ENCODE data around the gene KLK6.
A peak's percentile ranks its signal among the peaks of the same experiment; 100 is the strongest.

The KLK6 gene

DNA sequence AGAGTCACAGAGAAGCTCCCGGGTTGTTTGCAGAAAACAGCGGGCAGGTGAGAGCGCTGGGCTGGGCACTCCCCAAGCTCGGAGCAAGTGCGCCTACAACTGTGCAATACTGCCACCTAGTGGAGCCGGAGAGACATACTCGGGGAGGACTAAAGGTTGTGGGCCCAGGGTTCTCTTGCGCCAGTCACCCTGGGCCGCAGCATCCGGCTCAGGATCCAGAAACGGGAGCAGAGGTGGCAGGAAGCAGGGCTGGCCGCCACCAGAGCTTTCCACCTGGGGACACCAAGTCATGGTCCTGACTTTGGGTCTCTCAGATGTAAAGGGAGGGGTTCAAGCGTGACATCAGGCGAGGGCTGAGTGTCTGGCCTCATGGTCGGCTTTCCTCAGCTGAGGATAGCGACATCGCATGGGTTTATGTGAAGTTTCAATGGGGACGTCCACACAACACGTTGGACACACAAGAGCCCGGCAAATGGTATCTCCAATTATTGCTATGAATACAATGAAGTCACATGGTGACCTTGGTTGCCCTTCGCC, 47.0 kb downstream of the KLK6 start:
- DNase-seq (ENCODE audit: extremely low read depth, insufficient read length), result peak; percentile 55
- Histone ChIP-seq H3K36me3 (ENCODE audit: control insufficient read depth, insufficient read depth, low read length) (no peaks in the 10 kb centered on the region), H3K27me3 (replicated peaks; ENCODE audit: control insufficient read depth, insufficient read depth, low read length) (no peaks in the 10 kb centered on the region), H3K4me3 (replicated peaks; ENCODE audit: low read depth, low read length) (no peak overlapping the region)
- TF ChIP-seq, protein P1, sequence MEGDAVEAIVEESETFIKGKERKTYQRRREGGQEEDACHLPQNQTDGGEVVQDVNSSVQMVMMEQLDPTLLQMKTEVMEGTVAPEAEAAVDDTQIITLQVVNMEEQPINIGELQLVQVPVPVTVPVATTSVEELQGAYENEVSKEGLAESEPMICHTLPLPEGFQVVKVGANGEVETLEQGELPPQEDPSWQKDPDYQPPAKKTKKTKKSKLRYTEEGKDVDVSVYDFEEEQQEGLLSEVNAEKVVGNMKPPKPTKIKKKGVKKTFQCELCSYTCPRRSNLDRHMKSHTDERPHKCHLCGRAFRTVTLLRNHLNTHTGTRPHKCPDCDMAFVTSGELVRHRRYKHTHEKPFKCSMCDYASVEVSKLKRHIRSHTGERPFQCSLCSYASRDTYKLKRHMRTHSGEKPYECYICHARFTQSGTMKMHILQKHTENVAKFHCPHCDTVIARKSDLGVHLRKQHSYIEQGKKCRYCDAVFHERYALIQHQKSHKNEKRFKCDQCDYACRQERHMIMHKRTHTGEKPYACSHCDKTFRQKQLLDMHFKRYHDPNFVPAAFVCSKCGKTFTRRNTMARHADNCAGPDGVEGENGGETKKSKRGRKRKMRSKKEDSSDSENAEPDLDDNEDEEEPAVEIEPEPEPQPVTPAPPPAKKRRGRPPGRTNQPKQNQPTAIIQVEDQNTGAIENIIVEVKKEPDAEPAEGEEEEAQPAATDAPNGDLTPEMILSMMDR (IDR thresholded peaks at IDR 0.05; ENCODE audit: insufficient read depth, low read length, poor library complexity, severe bottlenecking), result peak; percentile 89

DNA sequence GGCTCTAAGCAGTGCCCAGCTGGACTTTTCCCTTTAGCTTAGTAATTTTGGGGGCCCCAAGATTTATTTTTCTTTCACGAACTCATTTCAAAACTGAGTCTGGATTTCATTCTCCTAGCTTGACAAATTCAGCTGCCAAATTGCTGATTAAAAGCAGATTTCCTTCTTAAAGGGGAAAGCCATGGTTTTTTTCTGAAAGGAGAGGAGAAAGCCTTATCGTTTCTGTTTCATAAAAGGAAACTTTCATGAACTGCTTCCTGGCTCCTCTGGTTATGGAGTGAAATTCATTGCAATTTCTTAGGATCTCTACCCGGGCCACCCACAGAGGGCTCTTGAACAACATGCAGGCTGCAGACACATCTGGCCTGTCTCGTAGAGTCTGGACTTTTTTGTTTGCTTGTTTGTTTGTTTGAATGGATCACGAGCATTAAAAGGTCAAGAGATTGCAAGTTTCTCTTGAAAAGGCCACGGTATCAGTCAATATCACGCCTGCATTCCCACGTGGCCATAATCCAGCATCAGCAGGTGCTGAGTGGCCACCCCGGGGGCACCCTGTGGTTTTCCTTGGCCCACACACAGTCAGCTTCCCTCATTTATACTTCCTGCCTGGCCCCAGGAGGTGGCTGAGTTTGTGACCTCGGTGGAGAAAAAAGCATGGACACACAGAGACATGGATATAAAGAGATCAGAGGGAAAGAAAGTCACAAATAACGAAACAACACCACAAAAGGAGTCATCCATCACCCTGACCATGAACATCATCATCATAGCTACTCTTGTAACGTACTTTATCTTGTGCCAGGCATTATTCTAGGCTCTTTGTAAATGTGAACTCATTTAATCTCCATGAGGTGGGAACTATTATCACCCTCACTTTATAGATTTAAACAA, 47.7 kb downstream of the KLK6 start:
- Histone ChIP-seq H3K4me3 (replicated peaks; ENCODE audit: low read depth, low read length) (no peak overlapping the region), H3K36me3 (ENCODE audit: control insufficient read depth, insufficient read depth, low read length) (no peaks in the 10 kb centered on the region), H3K27me3 (replicated peaks; ENCODE audit: control insufficient read depth, insufficient read depth, low read length) (no peaks in the 10 kb centered on the region)
- TF ChIP-seq, protein P1 (IDR thresholded peaks at IDR 0.05; ENCODE audit: insufficient read depth, low read length, poor library complexity, severe bottlenecking), result no peak
- no peak for DNase-seq (ENCODE audit: extremely low read depth, insufficient read length)

DNA sequence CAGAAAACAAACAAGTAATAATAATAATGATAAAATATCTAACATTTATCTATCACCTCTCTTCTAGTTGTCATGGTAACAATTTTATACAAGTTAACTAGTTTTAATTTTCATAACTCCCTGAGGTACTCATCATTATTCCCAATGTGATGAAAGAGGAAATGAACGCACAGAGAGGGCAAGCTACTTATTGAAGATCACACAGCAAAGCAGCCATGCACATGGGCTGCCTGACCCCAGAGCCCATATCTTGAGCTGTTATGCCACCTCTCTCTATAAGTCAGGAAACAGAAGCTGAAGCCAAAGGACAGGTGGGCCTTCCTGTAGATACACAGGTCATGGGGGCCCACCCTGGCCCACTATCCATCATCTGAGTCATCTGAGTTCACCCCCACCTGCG, 53.3 kb downstream of the KLK6 start:
- H3K4me3 ChIP-seq (replicated peaks; ENCODE audit: low read depth, low read length), result no peak overlapping the region
- TF ChIP-seq, protein P1 (IDR thresholded peaks at IDR 0.05; ENCODE audit: insufficient read depth, low read length, poor library complexity, severe bottlenecking), result no peak
- H3K27me3 ChIP-seq (replicated peaks; ENCODE audit: control insufficient read depth, insufficient read depth, low read length), result no peaks in the 10 kb centered on the region; the same call in 1 of the 2 replicates
- no peak for DNase-seq (ENCODE audit: extremely low read depth, insufficient read length)
- no peaks in the 10 kb centered on the region for H3K36me3 ChIP-seq (ENCODE audit: control insufficient read depth, insufficient read depth, low read length)

- no peak for DNase-seq (ENCODE audit: extremely low read depth, insufficient read length)
- H3K36me3 ChIP-seq (ENCODE audit: control insufficient read depth, insufficient read depth, low read length), result no peaks in the 10 kb centered on the region
- H3K27me3 ChIP-seq (replicated peaks; ENCODE audit: control insufficient read depth, insufficient read depth, low read length), result peaks cover 2% of the 10 kb centered on the region
- TF ChIP-seq, protein P1 (IDR thresholded peaks at IDR 0.05; ENCODE audit: insufficient read depth, low read length, poor library complexity, severe bottlenecking), result no peak
- no peak overlapping the region for H3K4me3 ChIP-seq (replicated peaks; ENCODE audit: low read depth, low read length)
These were observed 56.4 kb downstream of the KLK6 start for GRCh38 chr19:50912727-50913716.

DNA sequence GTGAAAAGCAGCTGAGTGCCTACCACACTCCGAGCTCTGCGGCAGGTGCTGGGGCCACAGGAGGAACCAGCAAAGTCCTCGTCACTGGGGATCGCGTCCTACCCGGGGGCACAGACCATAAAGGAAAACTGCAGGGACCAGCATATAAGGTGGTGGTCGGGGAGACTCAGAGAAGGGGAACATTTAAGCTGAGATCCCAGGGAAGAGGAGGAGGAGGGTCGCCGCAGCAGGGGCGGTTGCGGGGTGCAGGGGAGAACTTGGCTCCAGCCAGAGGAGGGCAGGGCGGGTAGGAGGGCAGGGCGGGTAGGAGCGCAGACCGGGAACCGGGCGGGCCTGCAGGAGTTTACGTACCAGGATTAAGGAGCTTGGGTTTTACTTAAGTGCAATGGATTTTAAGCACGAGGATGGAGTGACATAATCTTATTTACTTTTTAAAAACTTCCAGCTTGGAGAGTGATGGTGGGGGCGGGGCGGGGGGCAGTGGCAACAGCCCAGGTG, 57.2 kb downstream of the KLK6 start:
- no peak overlapping the region for H3K4me3 ChIP-seq (replicated peaks; ENCODE audit: low read depth, low read length)
- H3K36me3 ChIP-seq (ENCODE audit: control insufficient read depth, insufficient read depth, low read length), result no peaks in the 10 kb centered on the region
- peaks cover 2% of the 10 kb centered on the region for H3K27me3 ChIP-seq (replicated peaks; ENCODE audit: control insufficient read depth, insufficient read depth, low read length)
- DNase-seq (ENCODE audit: extremely low read depth, insufficient read length), result no peak
- TF ChIP-seq, protein P1 (IDR thresholded peaks at IDR 0.05; ENCODE audit: insufficient read depth, low read length, poor library complexity, severe bottlenecking), result no peak

Data from GM06990 (cell line).